ENCODE results near the gene CWC15.
"Not testable (repeated sequence)": the region's sequence is repeated elsewhere in the genome, so short reads cannot be mapped to it uniquely, and the experiment has no call there.

CWC15 gene

DNA sequence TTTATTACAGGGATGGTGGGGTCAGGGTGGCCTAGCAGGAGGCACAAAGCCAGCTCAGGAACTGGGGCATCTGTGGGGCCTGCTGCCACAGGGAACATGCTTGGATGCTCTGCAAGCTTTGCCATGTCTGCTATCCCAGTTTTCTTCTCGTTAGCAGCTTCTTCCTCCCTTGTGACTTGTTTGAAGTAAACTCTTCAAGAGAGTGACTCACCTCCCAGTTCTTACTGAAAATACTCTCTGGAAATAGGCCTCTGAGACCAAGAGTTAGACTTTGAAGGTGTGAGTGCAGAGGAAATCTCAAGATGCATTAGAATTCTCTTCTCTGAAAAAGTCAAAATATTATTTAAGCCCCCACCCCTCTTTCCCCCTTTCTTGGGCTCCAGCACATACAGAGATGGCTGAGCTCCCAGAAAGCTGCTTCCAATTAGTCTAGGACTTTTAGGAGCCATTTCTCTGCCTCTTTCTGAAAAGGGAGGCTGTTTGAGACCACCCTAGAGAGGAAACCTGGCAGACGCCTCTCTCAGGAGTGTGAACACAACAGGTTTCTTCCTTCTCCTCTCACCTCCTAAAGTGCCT lies 15.1 kb downstream of the CWC15 start:
- peak; percentile 36 for DNase-seq (ENCODE audit: low read depth)
- H3K4me3 ChIP-seq (ENCODE audit: low read depth, low read length): no peak overlapping the region

DNA sequence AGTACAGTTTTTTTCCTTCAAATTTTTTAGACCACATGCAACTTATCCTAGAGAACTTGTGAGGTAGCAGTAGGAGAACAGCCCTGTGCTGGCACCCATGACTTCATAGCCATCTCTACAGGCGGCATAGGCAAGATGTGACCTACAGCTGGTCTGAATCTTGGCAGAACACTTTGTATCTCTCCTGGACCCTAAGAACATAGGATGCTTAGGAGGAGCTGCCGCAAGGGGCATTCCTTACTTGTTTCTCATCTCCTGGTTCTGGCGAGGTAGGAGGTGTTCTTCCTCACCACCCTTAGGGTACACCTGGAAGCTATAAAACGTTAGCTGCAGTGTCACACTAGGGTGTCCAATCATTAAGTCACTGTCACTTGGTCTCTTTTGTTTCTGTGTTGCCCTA lies 16.4 kb downstream of the CWC15 start:
- no peak for DNase-seq (ENCODE audit: low read depth)
- H3K4me3 ChIP-seq (ENCODE audit: low read depth, low read length): no peak overlapping the region

DNA sequence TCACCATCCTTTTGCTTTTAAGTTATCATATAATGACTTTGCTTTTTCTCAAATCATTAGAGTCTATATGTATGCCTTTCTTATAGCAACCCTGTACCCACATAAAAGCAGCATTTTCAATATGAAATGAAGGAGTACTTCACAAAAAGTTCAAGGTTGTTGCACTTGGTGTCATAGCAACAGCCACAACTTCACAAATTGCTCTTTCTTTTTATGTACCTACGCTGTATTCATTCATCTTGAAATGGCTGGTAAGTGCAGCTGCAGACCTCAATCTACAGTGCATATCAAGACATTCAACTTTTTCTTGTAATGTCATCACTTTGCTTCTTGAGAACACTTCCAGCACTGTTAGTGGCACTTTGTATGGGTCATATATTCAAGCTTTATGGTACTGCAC lies 18.6 kb downstream of the CWC15 start:
- no peak for DNase-seq (ENCODE audit: low read depth)
- H3K4me3 ChIP-seq (ENCODE audit: low read depth, low read length): no peak overlapping the region

DNA sequence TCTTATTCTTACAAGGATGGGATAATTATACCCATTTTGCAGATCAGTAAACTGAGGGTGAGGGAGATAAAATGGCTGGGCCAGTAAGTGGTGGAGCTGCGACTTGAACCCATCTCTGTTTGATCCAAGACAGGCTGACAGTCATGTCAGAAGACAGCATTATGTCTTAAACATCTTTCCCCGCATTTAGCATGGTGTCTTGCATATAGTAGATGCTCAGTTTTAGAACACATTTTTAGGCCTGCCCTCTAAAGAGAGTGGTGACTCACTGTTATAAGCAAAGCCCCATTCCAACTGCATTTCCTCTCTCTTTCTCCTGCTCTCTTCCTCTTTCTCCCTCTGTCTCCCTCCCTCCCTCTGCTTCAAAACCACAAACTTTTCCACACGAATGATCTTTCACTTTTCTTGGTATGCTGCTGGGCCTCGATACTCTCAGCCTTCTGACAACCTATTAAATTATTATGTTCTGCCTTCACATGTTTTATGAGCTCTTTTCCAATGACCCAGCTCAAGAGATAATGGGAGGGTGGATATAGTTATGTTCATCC lies 25.2 kb downstream of the CWC15 start:
- no peak overlapping the region for H3K4me3 ChIP-seq (ENCODE audit: low read depth, low read length)
- DNase-seq (ENCODE audit: low read depth): peak; percentile 49

DNA sequence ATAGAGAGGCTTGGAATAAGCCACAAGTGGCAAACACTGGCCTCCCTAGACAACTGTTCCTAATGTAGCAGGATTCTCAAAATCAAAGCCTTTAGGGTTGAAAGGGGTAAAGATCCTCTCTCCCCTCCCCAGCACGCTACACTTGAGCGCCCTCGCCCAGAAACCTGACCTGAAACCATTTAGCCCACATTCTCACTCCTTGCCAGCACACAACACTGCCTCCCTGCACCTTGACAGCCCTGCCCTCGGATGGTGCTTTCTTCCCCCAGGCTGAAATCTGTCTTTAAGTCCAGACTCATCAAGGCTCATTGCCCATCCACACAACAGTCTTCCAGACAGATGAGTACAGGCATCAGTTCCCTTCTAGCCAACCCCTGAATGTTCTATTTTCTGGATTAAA lies 26.5 kb downstream of the CWC15 start:
- no peak for DNase-seq (ENCODE audit: low read depth)
- no peak overlapping the region for H3K4me3 ChIP-seq (ENCODE audit: low read depth, low read length)

DNA sequence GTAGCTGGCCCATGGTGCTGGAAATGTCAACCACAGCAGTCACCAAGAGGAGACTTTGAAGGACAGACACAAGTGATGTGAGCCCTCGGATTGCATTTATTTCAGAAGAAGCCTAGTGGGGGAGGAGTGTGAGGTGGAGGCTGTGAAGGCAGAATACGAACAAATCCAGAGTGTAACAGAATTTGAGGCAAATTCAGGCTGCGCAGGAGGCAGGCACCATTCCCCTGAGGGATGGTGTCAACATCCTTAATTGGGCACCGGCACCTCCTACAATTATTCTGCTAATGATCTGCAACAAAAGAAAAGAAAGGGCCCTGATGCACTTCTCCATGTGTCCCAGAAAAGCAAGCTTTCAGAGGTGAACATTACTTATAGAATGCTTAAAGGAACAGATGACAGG lies 32.2 kb downstream of the CWC15 start:
- no peak for DNase-seq (ENCODE audit: low read depth)
- H3K4me3 ChIP-seq (ENCODE audit: low read depth, low read length): no peak overlapping the region

DNA sequence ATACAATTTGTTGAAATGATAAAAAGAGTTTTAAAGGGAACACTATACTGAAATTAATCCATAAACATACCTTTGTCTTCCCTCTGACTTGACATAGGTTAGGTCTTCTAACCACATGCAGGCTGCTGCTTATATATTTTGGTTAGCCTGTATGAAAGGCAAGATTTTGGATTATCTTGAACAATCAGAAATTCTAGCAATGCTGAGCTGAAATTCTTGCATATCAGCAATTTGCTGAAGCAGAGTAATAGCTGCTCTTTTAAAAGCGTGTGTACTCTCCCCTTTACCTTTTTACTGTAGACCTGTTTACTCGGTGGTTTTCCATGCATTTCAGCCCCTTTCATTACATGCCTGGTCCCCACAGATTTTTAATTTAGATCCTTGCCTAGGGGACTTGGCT lies 34.0 kb downstream of the CWC15 start:
- H3K4me3 ChIP-seq (ENCODE audit: low read depth, low read length): no peak overlapping the region
- no peak for DNase-seq (ENCODE audit: low read depth)

DNA sequence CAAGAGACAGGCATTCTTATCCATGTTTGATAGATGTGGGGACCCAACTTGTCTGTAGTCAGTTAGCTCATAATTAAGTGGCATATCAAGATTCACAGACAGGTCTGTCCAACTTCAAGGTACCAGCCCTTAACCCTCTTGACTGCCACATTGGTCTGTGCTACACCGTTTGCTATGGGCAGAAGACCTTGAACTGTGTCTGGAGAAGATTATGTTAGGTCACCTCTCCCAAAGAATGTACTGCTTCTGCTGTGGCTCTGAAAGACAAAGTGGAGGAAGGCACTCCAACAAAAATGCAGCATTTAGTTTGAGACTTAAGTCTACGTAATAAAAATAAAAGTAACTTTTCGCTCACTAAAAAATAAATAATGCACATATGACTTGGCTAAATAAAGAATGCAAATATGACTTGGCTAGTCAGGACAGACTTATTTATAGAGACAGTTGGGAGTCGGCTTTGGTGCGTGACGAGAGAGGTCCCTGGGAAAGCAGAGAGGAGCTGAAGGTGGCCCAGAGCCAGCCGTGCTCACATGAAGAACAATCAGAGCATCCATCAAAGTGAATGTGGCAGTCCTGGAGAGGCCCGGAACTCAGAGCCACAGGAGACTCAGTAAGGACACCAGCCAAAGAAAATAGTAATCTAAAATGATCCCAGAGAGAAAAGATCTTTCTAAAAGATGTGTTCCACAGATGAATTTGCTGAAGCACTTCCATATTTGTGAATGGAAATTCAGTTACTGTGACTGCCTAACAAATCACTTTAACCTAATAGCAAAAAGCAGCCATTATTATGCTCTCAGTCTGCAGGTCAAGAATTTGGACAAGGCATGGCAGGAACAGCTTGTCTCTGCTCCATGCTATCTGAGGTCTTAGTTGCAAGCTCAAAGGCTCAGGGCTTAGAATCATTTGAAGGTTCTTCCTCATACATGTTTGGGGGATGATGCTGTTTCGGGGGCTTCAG lies 35.0 kb downstream of the CWC15 start:
- DNase-seq (ENCODE audit: low read depth): peak; percentile 91
- no peak overlapping the region for H3K4me3 ChIP-seq (ENCODE audit: low read depth, low read length)

DNA sequence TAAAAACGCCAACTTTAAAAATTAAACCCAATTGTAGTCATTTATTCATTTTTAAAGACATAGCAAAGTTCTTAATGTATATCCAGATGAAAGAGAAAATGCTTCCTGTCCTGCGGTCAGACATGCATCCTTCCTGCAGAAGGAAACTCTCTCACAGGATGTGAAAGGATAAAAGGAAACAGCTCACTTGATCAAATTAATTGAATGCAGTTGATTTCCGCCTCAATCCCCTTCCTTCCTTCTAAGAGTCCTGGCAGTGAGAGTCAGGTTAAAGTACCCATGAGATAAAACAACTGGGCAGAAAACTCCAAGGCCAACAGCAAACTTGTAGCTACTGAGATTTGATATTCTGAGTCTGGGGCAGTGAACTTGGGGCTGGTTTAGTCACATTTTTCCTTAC lies 38.5 kb downstream of the CWC15 start:
- DNase-seq (ENCODE audit: low read depth): no peak
- H3K4me3 ChIP-seq (ENCODE audit: low read depth, low read length): no peak overlapping the region

DNA sequence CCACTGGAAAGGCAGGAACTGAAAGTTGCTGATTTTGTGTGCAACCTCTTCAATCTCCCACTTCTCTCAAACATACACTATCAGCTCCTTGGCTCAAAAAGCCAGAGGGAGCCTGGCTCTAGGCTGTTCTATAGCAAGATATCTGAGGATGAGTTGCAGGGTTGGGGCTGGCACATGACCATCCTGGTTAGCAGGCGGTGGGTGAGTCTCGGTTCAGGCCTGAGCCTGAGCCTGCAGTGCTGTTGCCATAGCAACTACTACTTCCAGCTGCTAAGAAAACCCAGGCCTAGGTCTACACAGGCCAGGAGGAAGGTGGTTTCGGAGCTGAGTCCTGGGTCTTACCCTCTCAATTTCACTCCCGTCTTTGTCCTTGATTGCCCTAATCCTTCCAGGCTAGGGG lies 39.0 kb downstream of the CWC15 start:
- no peak for DNase-seq (ENCODE audit: low read depth)
- no peak overlapping the region for H3K4me3 ChIP-seq (ENCODE audit: low read depth, low read length)

DNA sequence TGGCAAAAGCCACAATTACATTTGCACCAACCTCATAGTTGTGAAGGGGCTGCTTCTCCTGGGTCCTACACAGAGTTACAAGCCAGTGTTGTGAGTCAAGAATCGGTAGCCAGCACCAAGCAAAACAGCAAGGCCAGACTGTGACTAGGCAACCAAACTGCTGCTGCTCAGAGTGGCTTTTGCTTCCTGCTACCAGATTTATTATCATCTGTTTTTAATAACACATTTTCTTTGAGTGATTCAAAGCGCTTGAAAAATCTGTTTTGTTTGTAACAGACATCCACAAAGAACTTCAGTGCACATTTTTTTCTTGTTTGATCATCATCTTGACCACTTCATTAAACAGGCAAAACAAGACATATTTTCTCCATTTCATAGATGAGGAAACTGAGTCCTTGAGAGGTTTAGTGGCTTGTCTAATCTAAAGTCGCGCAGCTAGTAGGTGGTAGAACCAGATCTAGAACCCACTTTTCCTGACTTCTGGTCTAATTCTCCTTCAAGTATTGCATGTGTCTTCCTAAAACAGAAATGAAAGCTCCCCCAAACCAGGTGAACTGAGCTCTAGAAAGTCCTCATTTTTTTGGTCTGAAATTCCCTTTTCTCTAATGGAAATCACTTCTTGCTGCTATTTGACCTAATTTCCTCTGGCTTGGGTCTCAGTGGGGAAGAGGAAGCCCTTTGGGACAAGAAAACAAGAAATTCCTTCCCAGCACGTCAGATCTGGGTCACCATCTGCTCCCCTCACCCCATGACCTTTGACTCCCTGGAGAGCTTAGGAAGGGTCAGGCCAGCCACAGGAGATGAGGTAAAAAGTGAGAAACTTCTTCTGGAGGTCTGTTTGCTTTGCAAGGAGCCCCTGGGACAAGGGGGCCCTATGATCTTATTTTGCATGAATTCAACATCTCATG lies 39.9 kb downstream of the CWC15 start:
- H3K4me3 ChIP-seq (ENCODE audit: low read depth, low read length): no peak overlapping the region
- peak; percentile 86 for DNase-seq (ENCODE audit: low read depth)

DNA sequence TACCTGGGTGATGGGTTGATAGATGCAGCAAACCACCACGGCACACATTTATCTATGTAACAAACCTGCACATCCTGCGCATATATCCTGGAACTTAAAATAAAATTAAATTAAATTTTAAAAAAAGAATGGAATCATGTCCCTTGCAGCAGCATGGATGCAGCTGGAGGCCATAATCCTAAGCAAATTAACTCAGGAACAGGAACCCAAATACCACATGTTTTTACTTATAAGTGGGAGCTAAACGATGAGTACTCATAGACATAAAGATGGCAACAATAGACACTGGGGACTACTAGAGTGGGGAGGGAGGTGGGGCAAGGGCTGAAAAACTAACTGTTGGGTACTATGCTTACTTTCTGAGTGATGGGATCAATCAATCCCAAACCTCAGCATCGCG lies 40.9 kb downstream of the CWC15 start:
- no peak overlapping the region for H3K4me3 ChIP-seq (ENCODE audit: low read depth, low read length)
- DNase-seq (ENCODE audit: low read depth): no peak

DNA sequence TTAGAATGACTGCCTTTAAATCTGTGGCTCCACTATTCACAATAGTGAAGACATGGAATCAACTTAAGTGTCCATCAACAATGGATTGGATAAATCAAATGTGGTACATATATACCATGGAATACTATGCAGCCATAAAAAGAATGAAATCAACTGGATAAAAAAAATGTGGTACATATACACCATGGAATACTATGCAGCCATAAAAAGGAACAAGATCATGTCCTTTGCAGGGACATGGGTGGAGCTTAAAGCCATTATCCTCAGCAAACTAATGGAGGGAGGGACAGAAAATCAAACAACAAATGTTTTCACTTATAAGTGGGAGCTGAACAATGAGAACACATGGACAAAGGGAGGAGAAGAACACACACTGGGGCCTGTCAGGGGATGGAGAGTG lies 41.3 kb downstream of the CWC15 start:
- H3K4me3 ChIP-seq (ENCODE audit: low read depth, low read length); DNase-seq (ENCODE audit: low read depth): not testable (repeated sequence)

DNA sequence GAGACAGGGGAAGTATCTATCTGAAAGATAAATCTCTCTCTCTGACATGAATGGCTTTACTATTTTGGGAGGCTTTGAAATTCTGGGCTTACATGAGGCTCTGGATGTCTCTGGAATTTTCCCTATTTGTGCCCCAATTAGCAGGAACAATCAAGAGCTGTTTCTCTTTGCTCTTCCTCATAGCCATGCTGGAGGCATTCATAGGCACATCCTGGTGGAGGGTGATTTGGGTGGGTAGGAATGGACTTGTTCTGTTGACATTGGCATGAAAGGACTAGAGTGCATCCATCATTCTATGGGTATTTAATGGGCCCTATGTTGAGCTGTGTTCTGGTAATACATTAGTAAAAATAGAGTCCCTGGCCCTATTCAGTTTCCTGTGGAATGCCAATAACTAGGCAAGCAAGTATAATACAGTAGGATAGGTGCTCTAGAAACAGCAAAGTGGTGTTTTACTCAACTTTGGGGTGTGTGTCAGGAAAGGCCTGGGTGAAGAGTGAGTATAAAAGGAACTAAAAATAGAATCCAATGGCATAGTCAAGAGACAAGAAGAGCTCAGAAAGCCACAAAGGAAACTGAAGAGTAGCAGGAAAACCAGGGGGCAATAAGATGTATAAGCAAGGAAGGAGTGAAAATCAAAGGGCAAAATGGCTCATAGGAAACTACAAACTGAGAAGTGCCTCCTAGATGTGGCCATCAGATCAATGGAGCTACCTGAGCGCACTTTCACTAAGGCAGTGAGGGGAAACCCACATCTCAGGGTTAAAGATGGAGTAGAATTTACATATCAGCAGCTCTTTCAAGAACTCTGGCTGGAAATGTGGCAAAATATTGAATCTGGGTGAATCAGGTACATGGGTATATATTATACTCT lies 45.0 kb downstream of the CWC15 start:
- no peak overlapping the region for H3K4me3 ChIP-seq (ENCODE audit: low read depth, low read length)
- no peak for DNase-seq (ENCODE audit: low read depth)

DNA sequence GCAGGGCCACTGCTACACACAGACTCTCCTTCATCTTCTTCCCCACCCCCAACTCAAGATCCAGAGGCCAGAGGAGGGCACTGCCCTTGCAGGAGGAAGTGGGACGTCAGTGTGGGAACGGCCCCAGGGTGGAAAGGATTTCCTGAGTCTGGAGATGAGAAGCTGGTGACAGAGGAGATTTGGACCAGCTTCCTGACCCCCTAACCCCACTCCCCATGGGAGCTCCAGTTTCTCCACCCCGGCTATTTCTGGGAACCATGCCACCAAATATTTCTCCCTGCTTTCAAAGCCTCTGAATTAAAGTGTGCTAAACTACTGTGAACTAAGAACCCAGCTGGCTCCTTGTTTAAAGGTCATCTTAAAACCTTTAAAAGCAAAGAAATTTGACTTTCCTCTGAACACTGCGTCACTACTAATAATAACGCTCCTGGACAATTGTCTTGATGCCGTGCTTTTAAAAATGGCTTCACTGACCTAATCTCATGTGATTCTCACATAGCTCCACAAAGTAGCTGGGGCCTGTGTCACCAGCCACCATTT lies 46.6 kb downstream of the CWC15 start:
- no peak overlapping the region for H3K4me3 ChIP-seq (ENCODE audit: low read depth, low read length)
- peak; percentile 95 for DNase-seq (ENCODE audit: low read depth)

DNA sequence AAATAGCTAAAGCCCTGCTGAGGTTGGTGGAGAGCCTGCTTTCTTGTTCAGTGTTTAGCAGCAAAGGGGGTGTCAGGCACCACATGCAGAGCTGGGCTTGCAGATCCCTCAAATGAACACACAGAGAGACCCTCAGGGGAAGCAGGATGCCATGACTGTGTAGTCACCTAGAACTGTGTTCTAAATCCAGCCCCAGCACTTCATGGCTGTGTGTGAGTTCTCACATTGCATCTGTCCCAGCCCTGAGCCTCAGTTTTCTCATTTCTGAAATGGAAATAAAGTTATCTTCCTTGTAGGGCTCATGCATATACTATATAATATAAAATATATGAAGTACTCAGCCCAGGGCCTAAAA lies 47.1 kb downstream of the CWC15 start:
- peak; percentile 22 for DNase-seq (ENCODE audit: low read depth)

DNA sequence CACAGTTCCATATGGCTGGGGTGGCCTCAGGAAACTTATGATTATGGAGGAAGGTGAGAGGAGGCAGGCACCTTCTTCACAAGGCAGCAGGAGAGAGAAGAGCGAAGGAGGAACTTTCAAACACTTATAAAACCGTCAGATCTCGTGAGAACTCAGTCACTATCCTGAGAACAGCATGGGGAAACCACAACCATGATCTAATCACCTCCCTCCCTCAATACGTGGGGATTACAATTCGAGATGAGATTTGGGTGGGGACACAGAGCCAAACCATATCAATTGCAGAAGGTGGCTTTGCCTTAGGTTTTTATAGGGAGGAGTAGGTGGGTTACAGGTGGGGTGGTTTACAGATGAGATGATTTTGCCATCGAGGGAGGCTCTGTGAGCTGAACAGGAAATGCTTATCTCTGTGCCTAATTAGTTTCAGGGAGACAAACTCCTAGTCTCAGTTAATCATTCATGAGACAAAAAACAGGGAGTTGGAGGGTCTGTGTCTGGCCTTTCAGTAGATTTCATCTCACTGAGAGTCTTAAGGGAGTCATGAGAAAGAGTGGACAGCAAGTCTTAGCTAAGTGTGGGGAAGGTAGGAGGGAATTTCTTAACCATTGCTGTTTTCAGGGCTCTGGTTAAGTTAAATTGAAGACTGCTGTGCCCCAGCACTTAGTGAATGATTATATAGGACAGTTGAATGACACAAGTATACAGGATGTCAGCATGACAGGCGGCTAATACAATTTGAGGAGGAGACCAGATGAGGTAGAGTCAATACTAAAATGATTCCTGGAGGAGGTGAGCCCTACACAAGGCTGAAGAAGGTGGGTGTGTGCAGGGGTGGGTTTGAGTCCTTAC lies 47.7 kb downstream of the CWC15 start:
- DNase-seq (ENCODE audit: low read depth): no peak
- H3K4me3 ChIP-seq (ENCODE audit: low read depth, low read length): no peak overlapping the region

More for the DNA sequence above, 47.1 kb downstream of the CWC15 start:
- no peak overlapping the region for H3K4me3 ChIP-seq (ENCODE audit: low read depth, low read length)

DNA sequence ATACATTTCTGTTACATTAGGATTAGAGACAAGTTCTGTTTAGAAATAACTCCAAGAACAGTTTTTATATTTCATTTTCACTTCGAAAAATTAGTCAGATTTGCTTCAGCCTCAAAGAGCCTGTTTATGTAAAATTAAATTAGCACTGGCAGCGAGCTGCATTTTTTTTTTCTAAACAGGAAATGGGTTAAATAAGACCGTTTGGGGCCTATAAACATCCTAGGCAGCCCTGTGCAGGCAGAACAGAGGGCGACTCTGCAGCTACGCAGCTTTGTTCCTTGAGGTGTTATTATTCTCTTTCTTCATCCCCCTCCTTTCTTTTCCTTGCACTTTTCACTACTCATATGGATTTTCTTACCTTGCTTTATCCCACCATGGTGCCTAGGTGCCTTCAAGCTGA lies 48.7 kb downstream of the CWC15 start:
- no peak for DNase-seq (ENCODE audit: low read depth)
- H3K4me3 ChIP-seq (ENCODE audit: low read depth, low read length): no peak overlapping the region
